GM11168 (cell line): ENCODE data around the gene ULBP1.
"Not testable (repeated sequence)": the region's sequence is repeated elsewhere in the genome, so short reads cannot be mapped to it uniquely, and the experiment has no call there.

Source experiments
- in situ Hi-C: fragments of 300-500 bp; cut with MboI; formaldehyde crosslinking; loops from one replicate; pipeline ENCODE4 v1.12.0; 2022; ENCODE audit warnings: low sequenced_read_pairs; ENCODE audit not compliant: unreplicated experiment

The ULBP1 gene

GRCh38 chr6:150001295-150002008 is 37.7 kb downstream of the ULBP1 start:
- in situ Hi-C loops: no loop called here

- in situ Hi-C loops: no loop called here
Measured at GRCh38 chr6:150002710-150003109, 39.0 kb downstream of the ULBP1 start.

- in situ Hi-C loops: not testable (repeated sequence)
Measured at GRCh38 chr6:150003599-150003998, 39.9 kb downstream of the ULBP1 start.

GRCh38 chr6:150004101-150004782 is 40.5 kb downstream of the ULBP1 start:
- in situ Hi-C loops: no loop called here

GRCh38 chr6:150004783-150005717 is 41.3 kb downstream of the ULBP1 start:
- in situ Hi-C loops: no loop called here

- in situ Hi-C loops: no loop called here
Measured at GRCh38 chr6:150005761-150006651, 42.3 kb downstream of the ULBP1 start.

- in situ Hi-C loops: no loop called here
Measured at GRCh38 chr6:150006961-150007464, 43.3 kb downstream of the ULBP1 start.

GRCh38 chr6:150008588-150008987 is 44.8 kb downstream of the ULBP1 start:
- in situ Hi-C loops: no loop called here

- in situ Hi-C loops: loop anchor here (10.0 kb wide), 1 partner anchor 168 kb away; no protein-coding TSS in a partner anchor
Measured at GRCh38 chr6:150012846-150013784, 49.4 kb downstream of the ULBP1 start.

GRCh38 chr6:150013785-150014622 is 50.3 kb downstream of the ULBP1 start:
- in situ Hi-C loops: loop anchor here (10.0 kb wide), 1 partner anchor 169 kb away; no protein-coding TSS in a partner anchor

GRCh38 chr6:150014623-150015280 is 51.0 kb downstream of the ULBP1 start:
- in situ Hi-C loops: loop anchor here (5.0 to 10.0 kb wide), 2 partner anchors 82 to 170 kb away; no protein-coding TSS in a partner anchor

GRCh38 chr6:150015281-150016001 is 51.7 kb downstream of the ULBP1 start:
- in situ Hi-C loops: loop anchor here (5.0 to 10.0 kb wide), 2 partner anchors 83 to 171 kb away; no protein-coding TSS in a partner anchor

- in situ Hi-C loops: loop anchor here (5.0 to 10.0 kb wide), 2 partner anchors 84 to 172 kb away; no protein-coding TSS in a partner anchor
Measured at GRCh38 chr6:150016324-150017185, 52.8 kb downstream of the ULBP1 start.

- in situ Hi-C loops: loop anchor here (5.0 to 10.0 kb wide), 2 partner anchors 85 to 172 kb away; no protein-coding TSS in a partner anchor
Measured at GRCh38 chr6:150017186-150017521, 53.4 kb downstream of the ULBP1 start.
